OCI-M2 (cell line): ENCODE data around the gene KIAA1328.
"Not testable (repeated sequence)": the region's sequence is repeated elsewhere in the genome, so short reads cannot be mapped to it uniquely, and the experiment has no call there.

ENCODE experiments used
- DNase-seq: peaks from one replicate; lab custom pipeline; 2025; ENCODE audit not compliant: unreplicated experiment; lab: John Stamatoyannopoulos, UW

The KIAA1328 gene

GRCh38 chr18:37135177-37135576 is 306.2 kb downstream of the KIAA1328 start:
- DNase-seq: no peak

GRCh38 chr18:37138456-37138855 is 309.5 kb downstream of the KIAA1328 start:
- no peak for DNase-seq

GRCh38 chr18:37139876-37140275 is 310.9 kb downstream of the KIAA1328 start:
- no peak for DNase-seq

- DNase-seq: no peak
Measured at GRCh38 chr18:37144921-37145320, 316.0 kb downstream of the KIAA1328 start.

- no peak for DNase-seq
Measured at GRCh38 chr18:37156330-37156942, 327.5 kb downstream of the KIAA1328 start.

- no peak for DNase-seq
Measured at GRCh38 chr18:37160038-37160820, 331.3 kb downstream of the KIAA1328 start.

GRCh38 chr18:37161491-37161890 is 332.6 kb downstream of the KIAA1328 start:
- no peak for DNase-seq

- DNase-seq: no peak
Measured at GRCh38 chr18:37162551-37162950, 333.6 kb downstream of the KIAA1328 start.

- no peak for DNase-seq
Measured at GRCh38 chr18:37163119-37163518, 334.2 kb downstream of the KIAA1328 start.

GRCh38 chr18:37166491-37166890 is 337.6 kb downstream of the KIAA1328 start:
- no peak for DNase-seq

GRCh38 chr18:37166966-37167365 is 338.0 kb downstream of the KIAA1328 start:
- not testable (repeated sequence) for DNase-seq

- no peak for DNase-seq
Measured at GRCh38 chr18:37170984-37171383, 342.1 kb downstream of the KIAA1328 start.

GRCh38 chr18:37173384-37173783 is 344.5 kb downstream of the KIAA1328 start:
- DNase-seq: no peak

GRCh38 chr18:37175727-37176620 is 347.0 kb downstream of the KIAA1328 start:
- DNase-seq: no peak

- no peak for DNase-seq
Measured at GRCh38 chr18:37176621-37176934, 347.7 kb downstream of the KIAA1328 start.

GRCh38 chr18:37179384-37179783 is 350.5 kb downstream of the KIAA1328 start:
- no peak for DNase-seq

- no peak for DNase-seq
Measured at GRCh38 chr18:37180086-37180485, 351.2 kb downstream of the KIAA1328 start.

GRCh38 chr18:37182340-37183135 is 353.6 kb downstream of the KIAA1328 start:
- DNase-seq: no peak

- DNase-seq: no peak
Measured at GRCh38 chr18:37184209-37184868, 355.4 kb downstream of the KIAA1328 start.

- DNase-seq: no peak
Measured at GRCh38 chr18:37188016-37188791, 359.3 kb downstream of the KIAA1328 start.
